Measurements from ENCODE around the gene SHC1.

The SHC1 gene

GRCh38 chr1:154936555-154937084 is 33.9 kb downstream of the SHC1 start, which contains the start of gene PMVK:
TSS of gene PMVK (minus strand) at chr1:154936719. CDS start at chr1:154936685, 34 bp downstream.
- peak; percentile 96 to 97 for DNase-seq

GRCh38 chr1:154935749-154936554 is 34.6 kb downstream of the SHC1 start:
- peak; percentile 35 to 52 for DNase-seq

DNA sequence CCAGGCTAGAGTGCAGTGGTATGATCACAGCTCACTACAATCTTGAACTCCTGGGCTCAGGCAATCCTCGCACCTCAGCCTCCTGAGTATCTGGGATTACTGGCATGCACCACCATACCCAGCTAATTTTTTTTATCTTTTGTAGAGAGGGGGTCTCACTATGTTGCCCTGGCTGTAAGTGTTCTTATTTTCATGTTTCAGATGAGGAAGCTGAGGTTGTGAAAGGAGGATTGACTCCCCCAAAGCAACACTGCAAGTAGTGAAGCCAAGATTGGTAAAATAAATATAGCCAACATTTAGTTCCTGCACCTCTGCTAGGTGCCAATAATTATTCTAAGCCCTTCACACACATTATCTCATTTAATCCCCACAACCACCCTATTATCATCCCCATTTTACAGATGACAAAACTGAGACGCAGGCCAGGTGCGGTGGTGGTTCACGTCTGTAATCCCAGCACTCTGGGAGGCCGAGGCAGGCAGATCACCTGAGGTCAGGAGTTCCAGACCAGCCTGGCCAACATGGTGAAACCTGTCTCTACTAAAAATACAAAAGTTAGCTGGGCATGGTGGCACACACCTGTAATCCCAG is 36.1 kb downstream of the SHC1 start:
- no peak for DNase-seq

- DNase-seq: no peak
Measured at GRCh38 chr1:154931940-154932487, 38.5 kb downstream of the SHC1 start.

GRCh38 chr1:154926201-154926600 is 44.3 kb downstream of the SHC1 start:
- DNase-seq: no peak

- DNase-seq: no peak
Measured at GRCh38 chr1:154925335-154926170, 45.0 kb downstream of the SHC1 start.

GRCh38 chr1:154923695-154924094 is 46.9 kb downstream of the SHC1 start:
- DNase-seq: no peak

DNA sequence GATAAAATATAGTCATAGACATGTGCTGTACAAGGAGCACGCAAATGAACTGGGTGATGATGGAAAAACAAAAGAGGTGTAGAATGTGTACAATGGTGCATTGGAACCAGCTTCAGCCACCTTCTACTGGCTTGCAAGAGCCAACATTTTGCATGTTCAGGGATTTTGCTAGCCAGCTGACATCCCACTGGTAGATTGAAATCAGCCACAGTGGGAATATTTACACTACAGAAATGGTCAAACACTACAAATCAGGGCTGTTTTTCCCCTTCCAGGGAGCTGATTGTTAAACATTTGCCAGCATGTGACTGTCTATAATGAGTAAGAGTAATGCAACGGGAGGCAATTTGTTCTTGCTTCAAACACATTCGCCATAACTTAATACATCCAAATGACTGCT is 57.3 kb downstream of the SHC1 start:
- no peak for DNase-seq

DNA sequence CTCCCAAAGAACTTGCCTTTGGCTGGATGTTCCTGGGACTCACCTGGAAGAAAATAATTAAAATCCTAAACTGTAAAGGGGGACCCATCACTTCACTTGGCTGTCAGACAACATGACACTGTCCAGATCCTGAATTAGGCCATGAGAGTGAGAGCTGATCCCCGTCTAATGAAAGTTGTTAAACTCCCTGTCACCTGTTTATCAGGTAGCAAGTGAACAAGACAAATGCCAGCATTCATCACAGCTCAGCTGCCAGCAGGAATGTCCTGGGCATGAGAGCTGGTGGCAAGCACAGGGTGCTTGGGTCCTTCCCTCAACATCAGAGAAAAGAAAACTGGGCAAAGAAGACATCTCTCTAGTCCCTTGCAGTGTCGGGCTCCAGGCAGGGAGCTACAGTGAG is 57.8 kb downstream of the SHC1 start:
- DNase-seq: no peak

All from activated CD4-positive, alpha-beta T cell treated with anti-CD3 and anti-CD28 coated beads, Interleukin-2, amount 50 U/mL, for 48 hours (primary cell).